ENCODE measurements around the gene CCDC88A.
"Not testable (repeated sequence)": the region's sequence is repeated elsewhere in the genome, so short reads cannot be mapped to it uniquely, and the experiment has no call there.

Gene CCDC88A

DNA sequence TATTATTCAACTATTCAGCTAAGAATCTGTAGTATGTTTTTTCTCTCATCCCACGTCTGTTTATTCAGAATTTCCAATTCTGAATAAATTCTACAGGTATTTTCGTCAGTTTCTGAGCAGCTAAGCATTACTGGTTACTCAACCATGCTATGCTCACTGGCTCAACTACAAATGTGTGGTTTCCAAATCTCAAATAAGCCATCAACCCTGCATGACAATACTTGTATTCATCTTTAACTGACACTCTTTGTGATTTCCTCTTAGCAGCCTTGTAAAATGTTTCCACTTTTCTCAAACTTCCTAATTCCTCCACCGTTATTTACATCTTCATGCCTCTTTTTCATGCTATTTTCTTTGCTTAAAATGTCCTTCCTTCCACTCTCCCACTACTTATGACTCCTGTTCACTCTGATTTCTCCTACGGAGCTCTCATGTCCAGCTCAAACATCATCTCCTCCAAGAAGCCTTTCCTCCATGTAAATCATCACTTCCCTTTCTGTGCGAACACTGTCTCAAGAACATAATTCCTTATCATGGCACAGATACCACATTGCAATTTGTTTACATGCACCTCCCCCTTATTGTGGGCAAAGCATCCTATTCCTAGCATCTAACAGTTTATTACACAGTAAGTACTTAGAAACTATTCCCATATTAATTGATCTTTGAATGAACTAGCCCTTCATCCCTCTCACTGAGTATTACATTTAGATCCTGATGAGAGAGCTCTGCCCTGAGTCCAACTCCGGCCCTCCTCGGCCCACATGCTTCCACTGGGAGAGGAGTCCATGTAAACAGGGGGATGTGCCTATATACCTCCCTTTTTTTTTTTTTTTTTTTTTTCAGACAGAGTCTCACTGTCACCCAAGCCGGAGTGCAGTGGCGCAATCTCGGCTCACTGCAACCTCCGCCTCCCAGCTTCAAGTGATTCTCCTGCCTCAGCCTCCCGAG lies 10.5 kb downstream of the CCDC88A start:
- H3K27me3 Mint-ChIP-seq: no peaks in the 10 kb centered on the region

DNA sequence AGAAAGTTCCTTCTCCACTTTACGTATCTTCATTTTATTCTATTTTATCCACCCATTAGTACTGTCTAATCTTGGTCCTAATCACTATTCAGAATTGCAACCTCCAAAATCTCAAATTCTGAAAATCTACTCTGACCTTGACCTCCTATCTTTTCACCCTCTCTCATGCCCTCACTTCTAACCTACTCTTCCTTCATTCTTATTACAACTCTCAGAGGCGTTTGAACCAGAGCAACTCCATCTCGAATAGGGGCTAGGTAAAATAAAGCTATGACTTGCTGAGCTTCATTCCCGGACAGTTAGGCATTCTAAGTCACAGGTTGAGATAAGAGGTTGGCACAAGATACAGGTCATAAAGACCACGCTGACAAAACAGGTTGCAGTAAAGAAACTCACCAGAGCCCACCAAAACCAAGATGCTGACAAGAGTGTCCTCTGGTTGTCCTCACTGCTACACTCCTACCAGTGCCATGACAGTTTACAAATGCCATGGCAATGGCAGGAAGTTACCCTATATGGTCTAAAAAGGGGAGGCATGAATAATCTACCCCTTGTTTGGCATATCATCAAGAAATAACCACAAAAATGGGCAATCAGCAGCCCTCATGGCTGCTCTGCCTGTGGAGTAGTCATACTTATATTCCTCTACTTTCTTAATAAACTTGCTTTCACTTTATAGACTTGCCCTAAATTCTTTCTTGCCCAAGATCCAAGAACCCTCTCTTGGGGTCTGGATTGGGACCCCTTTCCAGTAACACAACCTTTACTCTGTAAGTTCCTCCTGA lies 11.4 kb downstream of the CCDC88A start:
- H3K9me3 Mint-ChIP-seq: no peaks in the 10 kb centered on the region
- H3K27me3 Mint-ChIP-seq: no peaks in the 10 kb centered on the region
- no peak for DNase-seq
- no peak overlapping the region for H3K4me3 Mint-ChIP-seq
- H3K4me1 Mint-ChIP-seq: no peaks in the 10 kb centered on the region
- no peak for ATAC-seq
- H3K27ac Mint-ChIP-seq: no peak overlapping the region

More for the DNA sequence above, 10.5 kb downstream of the CCDC88A start:
- DNase-seq (no peak), ATAC-seq (no peak)
- H3K27ac Mint-ChIP-seq: no peak overlapping the region
- no peaks in the 10 kb centered on the region for H3K4me1 Mint-ChIP-seq
- H3K4me3 Mint-ChIP-seq: no peak overlapping the region
- no peaks in the 10 kb centered on the region for H3K9me3 Mint-ChIP-seq

GRCh38 chr2:55405116-55405515 lies 14.5 kb downstream of the CCDC88A start:
- Mint-ChIP-seq H3K4me1 (no peaks in the 10 kb centered on the region), H3K9me3 (no peaks in the 10 kb centered on the region), H3K27ac (no peak overlapping the region), H3K27me3 (no peaks in the 10 kb centered on the region), H3K4me3 (no peak overlapping the region)
- no peak for DNase-seq
- ATAC-seq: no peak

DNA sequence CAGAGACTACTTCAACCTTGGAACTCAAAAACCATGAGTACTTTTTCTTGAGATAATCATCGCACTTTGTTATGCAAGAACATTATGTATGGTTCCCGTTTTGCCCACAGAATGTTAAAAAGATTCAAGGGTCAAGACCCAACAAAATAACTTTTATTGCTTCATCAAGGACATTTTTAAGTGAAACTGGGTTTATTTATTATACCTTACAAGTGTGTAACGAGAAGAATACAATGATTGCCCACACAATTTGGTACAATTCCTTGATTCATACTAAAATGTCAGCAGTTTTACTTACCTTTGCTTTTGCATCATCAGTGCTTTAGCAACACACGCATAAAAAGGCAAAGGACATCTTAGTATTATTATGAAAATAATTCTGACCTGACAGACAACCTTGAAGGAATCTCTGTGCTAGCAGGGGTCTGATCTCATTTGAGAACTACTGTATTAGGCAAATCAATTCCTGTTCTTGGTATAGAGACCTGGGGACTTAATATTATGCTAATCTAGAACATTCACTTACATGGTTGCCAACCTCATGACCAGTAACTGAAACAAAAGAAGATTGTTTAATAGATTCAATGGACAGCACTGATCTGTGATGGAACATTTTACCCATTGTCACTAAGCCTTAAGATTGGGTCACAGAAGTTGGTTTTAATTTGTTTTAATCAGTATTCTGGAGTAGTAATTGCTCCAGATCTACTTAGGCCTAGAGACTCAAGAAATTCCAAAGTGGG lies 16.2 kb downstream of the CCDC88A start:
- Mint-ChIP-seq H3K4me3 (no peak overlapping the region), H3K4me1 (no peaks in the 10 kb centered on the region), H3K9me3 (no peaks in the 10 kb centered on the region), H3K27ac (no peak overlapping the region), H3K27me3 (no peaks in the 10 kb centered on the region)
- no peak for DNase-seq
- no peak for ATAC-seq

DNA sequence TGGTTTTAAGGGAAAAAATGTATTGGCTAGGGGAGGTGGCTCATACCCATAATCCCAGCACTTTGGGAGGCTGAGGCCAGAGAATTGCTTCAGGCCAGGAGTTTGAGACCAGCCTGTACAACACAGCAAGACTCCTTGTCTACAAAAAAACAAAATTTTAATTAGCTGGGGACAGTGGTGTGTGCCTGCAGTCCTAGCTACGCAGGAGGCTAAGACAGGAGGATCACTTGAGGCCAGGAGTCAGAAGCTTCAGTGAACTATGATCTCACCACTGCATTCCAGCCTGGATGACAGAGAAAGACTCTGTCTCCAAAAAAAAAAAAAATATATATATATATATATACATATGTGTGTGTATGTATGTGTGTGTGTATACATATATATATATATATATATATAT lies 18.5 kb downstream of the CCDC88A start:
- no peaks in the 10 kb centered on the region for H3K27me3 Mint-ChIP-seq
- no peaks in the 10 kb centered on the region for H3K9me3 Mint-ChIP-seq
- ATAC-seq (no peak), DNase-seq (no peak)
- H3K4me3 Mint-ChIP-seq: no peak overlapping the region
- no peaks in the 10 kb centered on the region for H3K4me1 Mint-ChIP-seq
- H3K27ac Mint-ChIP-seq: no peak overlapping the region

- no peak for ATAC-seq
- no peak overlapping the region for H3K27ac Mint-ChIP-seq
- DNase-seq: no peak
- no peaks in the 10 kb centered on the region for H3K9me3 Mint-ChIP-seq
- no peaks in the 10 kb centered on the region for H3K4me1 Mint-ChIP-seq
- H3K4me3 Mint-ChIP-seq: no peak overlapping the region
- no peaks in the 10 kb centered on the region for H3K27me3 Mint-ChIP-seq
Observed at GRCh38 chr2:55400332-55400731, 19.3 kb downstream of the CCDC88A start.

- ATAC-seq (no peak), DNase-seq (no peak)
- H3K27me3 Mint-ChIP-seq: no peaks in the 10 kb centered on the region
- H3K4me3 Mint-ChIP-seq: no peak overlapping the region
- H3K9me3 Mint-ChIP-seq: no peaks in the 10 kb centered on the region
- no peaks in the 10 kb centered on the region for H3K4me1 Mint-ChIP-seq
- no peak overlapping the region for H3K27ac Mint-ChIP-seq
Observed at GRCh38 chr2:55399815-55400214, 19.8 kb downstream of the CCDC88A start.

DNA sequence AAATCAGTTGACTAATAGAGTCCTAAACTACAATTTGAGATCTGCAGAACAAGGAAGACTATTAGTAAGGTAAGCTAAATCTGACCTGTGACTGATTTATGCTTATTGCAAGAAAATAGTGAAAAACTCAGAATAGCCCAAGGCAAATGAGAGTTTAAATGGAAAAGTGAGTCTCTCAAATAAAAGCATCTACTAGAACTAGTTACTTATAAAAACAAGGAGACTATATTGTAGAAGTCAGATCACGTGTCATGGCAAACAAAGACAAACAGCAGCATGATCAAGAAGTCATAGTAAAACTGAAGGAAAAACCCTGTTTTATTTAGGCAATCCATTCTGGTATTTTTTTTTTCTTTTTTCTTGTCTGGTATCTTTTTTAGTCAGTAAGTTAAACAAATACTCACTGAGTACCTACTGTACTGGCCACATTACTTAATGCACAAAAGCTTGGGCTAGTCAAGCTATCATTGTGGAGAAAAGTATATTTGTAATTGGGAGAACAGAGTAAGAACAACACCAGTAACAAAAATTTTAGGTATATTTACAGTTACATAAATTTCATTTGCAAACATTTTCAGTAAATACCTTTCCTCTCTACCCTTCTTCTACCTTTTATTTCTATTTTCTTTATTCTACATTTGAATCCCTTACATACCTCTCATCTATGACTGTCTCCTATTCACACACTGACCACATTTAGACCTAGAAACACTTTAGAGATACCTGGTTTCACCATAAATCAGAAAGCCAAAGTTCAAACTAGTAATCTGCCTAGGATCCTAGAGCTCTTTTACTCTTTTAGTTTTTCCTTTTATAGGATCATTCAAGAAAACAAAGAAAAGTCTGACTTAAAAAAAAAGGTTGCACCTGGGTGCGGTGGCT lies 23.7 kb downstream of the CCDC88A start:
- ATAC-seq (no peak), DNase-seq (no peak)
- Mint-ChIP-seq H3K9me3 (peaks cover 6% of the 10 kb centered on the region in 2 donors), H3K4me1 (no peaks in the 10 kb centered on the region), H3K27ac (no peak overlapping the region), H3K4me3 (no peak overlapping the region), H3K27me3 (no peaks in the 10 kb centered on the region)

DNA sequence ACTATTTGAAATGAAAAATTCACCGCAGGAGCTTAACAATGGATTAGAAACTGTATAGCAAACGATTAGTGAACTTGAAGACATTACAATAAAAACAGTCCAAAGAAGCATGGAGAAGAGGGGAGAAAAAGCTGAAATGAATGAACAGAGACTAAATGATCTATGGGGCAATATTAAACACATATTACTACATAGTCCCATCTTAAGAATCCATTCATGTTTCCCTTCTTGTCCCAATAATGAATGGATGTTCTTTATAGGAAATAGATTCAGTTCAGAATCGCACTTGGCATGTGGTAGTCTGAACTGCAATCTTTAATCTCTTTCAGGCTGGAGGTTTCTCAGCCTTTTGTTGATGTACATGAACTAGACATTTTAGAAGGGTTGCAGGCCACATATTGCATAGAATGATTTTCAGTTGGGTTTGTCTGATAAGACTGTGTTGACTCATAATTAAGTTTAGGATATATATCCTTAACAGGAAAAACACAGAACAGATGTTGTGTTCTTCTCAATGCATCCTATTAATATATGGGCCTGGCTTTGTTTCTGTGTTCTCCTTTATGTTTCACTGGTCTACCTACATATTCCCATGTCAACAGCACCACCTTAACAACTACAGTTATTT lies 27.9 kb downstream of the CCDC88A start:
- Mint-ChIP-seq H3K27me3 (no peaks in the 10 kb centered on the region), H3K27ac (no peak overlapping the region), H3K9me3 (peaks cover 8 to 9% of the 10 kb centered on the region in 2 donors), H3K4me1 (no peaks in the 10 kb centered on the region), H3K4me3 (no peak overlapping the region)
- DNase-seq: no peak
- ATAC-seq: no peak

GRCh38 chr2:55391155-55391554 lies 28.5 kb downstream of the CCDC88A start:
- no peak for DNase-seq
- no peak for ATAC-seq
- no peaks in the 10 kb centered on the region for H3K4me1 Mint-ChIP-seq
- no peak overlapping the region for H3K4me3 Mint-ChIP-seq
- H3K9me3 Mint-ChIP-seq: peaks cover 8 to 9% of the 10 kb centered on the region in 2 donors
- no peaks in the 10 kb centered on the region for H3K27me3 Mint-ChIP-seq
- H3K27ac Mint-ChIP-seq: no peak overlapping the region

- not testable (repeated sequence) for H3K4me1 Mint-ChIP-seq, H3K27me3 Mint-ChIP-seq, DNase-seq, ATAC-seq, H3K27ac Mint-ChIP-seq, H3K9me3 Mint-ChIP-seq, H3K4me3 Mint-ChIP-seq
Observed at GRCh38 chr2:55385516-55385915, 34.1 kb downstream of the CCDC88A start.

- Mint-ChIP-seq H3K27ac (no peak overlapping the region), H3K27me3 (no peaks in the 10 kb centered on the region), H3K4me3 (no peak overlapping the region), H3K9me3 (no peaks in the 10 kb centered on the region), H3K4me1 (no peaks in the 10 kb centered on the region)
- no peak for ATAC-seq
- DNase-seq: no peak
Observed at GRCh38 chr2:55384786-55385185, 34.9 kb downstream of the CCDC88A start.

GRCh38 chr2:55371376-55371775 lies 48.3 kb downstream of the CCDC88A start:
- ATAC-seq (no peak), DNase-seq (no peak)
- Mint-ChIP-seq H3K9me3 (no peaks in the 10 kb centered on the region), H3K4me3 (no peak overlapping the region), H3K4me1 (no peaks in the 10 kb centered on the region), H3K27ac (no peak overlapping the region), H3K27me3 (no peaks in the 10 kb centered on the region)

- DNase-seq (no peak), ATAC-seq (no peak)
- Mint-ChIP-seq H3K27ac (no peak overlapping the region), H3K27me3 (no peaks in the 10 kb centered on the region), H3K4me1 (no peaks in the 10 kb centered on the region), H3K4me3 (no peak overlapping the region), H3K9me3 (no peaks in the 10 kb centered on the region)
Observed at GRCh38 chr2:55370208-55370607, 49.4 kb downstream of the CCDC88A start.

Data from stimulated activated naive CD8-positive, alpha-beta T cell treated with anti-CD3 and anti-CD28 coated beads, Interleukin-15, amount 100 ng/mL, for 72 hours (primary cell).